GM10847 (cell line): Measurements from ENCODE around the gene PANX2.

ENCODE experiments used
- POLR2A ChIP-seq: IDR thresholded peaks from 2 replicates; pipeline ENCODE4 v1.6.1; 2011; ENCODE audit not compliant: insufficient read length; ENCODE audit errors: extremely low read depth

PANX2 gene

DNA sequence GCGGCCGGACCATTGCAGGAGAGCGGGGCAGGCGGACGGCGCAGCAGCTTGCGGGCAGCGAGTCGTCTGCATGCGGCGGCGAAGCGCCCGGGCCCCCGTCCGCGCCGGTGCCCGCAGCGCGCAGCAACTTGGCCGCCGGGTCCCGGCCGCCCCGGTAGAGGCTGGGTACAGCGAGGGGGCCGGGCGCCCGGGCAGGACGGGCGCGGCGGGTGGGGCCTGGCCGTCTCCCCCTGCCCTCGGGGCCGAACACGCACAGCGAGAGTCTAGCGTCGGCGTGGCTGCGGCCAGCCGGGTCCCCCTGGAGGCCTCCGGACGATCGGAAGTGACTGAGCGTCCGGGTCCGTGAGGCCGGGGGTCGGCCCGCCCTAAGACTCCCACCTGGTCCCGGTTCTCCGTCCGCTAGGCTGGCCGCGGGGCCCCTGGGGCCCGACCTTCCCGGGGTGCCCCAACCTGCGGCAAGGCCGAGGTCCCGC lies 14.4 kb downstream of the PANX2 start:
- TF ChIP-seq POLR2A: no peak

GRCh38 chr22:50185375-50186087 lies 15.0 kb downstream of the PANX2 start, which contains the start of gene TRABD:
Gene TRABD, plus strand, starts transcription at chr22:50185913. Its CDS starts 7,148 bp downstream, at chr22:50193061.
- peak; percentile 66 for TF ChIP-seq POLR2A

- TF ChIP-seq POLR2A: no peak
These were observed 15.7 kb downstream of the PANX2 start for GRCh38 chr22:50186181-50186714.

GRCh38 chr22:50186761-50187523 lies 16.4 kb downstream of the PANX2 start:
- no peak for TF ChIP-seq POLR2A

- no peak for TF ChIP-seq POLR2A
These were observed 17.8 kb downstream of the PANX2 start for GRCh38 chr22:50188356-50188755.

GRCh38 chr22:50189184-50189848 lies 18.8 kb downstream of the PANX2 start:
- no peak for TF ChIP-seq POLR2A

- no peak for TF ChIP-seq POLR2A
These were observed 19.3 kb downstream of the PANX2 start for GRCh38 chr22:50189849-50190181.

GRCh38 chr22:50190182-50190940 lies 19.8 kb downstream of the PANX2 start:
- peak; percentile 70 for TF ChIP-seq POLR2A

GRCh38 chr22:50190941-50191741 lies 20.6 kb downstream of the PANX2 start:
- TF ChIP-seq POLR2A: no peak

DNA sequence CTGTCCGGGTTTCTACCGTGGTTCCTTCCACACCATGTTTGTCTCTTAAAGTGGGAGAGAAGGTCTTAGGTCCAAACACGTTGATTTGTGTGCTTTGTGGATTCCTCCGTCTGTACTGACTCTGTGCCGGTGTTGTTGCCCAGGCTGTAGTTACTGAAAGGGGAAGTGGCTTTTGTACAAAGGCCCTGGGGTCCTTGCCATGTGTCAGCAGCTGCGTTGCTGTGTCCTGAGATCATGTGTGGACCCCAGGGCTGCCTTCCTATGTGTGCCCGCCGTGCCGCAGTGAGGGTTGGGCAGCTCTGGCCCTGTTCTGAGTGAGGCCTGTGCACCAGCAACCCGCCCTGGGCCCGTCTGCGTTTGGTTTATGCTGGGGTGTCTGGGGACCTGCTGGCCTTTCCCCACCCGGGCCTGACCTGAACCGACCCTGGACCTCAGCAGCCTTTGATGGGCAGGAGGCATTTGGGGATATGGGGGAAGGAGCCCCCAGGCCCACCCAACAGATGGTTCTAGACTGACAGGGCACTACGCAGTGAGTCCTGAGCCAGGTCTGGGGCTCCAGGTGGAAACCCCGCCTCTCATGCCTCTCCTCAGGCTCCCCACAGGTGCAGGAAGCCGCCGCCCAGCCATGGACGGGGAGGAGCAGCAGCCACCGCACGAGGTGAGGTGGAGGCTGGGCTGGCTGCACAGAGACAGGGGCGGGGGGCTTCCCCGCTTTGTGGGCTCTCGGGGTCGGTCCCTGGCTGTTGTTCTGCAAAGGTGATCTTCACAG lies 22.1 kb downstream of the PANX2 start:
- no peak for TF ChIP-seq POLR2A

DNA sequence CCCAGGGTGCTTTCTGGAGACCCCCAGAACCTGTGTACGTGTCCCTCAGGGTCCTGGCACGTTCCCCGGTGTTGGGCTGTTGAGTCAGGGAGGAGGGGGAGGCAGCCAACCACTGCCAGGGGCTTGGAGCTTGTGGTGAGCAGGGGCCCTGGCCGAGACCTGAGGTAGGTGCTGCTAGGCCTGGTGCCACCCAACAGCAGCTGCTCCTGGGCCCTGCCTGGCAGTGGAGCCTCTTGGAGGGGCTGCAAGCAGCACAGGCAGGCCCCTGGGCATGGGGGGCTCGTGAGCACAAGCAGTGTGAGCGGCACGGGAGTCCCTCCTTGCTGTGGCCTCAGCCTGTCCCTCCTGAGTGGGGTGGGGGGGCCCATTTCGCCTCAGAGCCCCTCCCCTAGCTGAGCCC lies 23.1 kb downstream of the PANX2 start:
- TF ChIP-seq POLR2A: no peak

DNA sequence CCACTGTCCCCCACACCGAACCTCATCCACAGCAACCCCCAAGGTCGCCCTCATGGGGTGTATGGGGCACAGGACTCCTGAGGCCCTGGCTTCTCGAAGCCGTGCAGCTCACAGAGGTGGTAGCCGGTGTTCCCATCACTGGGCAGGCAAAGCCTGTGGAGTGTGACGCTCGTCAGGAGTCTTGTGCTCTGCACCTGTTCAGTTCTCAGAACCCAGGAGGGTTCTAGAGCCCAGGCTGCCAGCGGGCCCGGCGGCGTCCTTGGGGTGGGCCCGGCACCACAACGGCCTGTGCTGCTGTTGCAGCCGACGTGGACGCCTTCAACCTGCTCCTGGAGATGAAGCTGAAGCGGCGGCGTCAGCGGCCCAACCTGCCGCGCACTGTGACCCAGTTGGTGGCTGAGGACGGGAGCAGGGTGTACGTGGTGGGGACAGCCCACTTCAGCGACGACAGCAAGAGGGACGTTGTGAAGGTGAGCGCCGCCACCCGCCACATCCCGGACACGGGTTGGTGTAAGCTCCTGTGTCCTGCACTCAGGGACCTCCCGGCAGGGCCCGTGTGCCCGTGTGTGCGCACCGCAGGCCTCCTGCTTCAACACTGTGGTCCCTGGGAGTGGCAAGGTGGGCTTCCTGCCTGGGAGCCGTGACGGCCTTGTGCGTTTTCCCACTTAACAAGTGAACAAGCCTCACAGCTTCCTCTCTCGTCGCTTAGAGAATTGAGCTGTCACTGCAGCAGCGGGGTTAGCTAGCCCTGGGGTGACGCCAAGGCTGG lies 23.7 kb downstream of the PANX2 start:
- no peak for TF ChIP-seq POLR2A

- TF ChIP-seq POLR2A: no peak
These were observed 25.7 kb downstream of the PANX2 start for GRCh38 chr22:50196256-50196655.
